DND-41 (cell line): ENCODE measurements around the gene NIPAL3.
"Not testable (repeated sequence)": the region's sequence is repeated elsewhere in the genome, so short reads cannot be mapped to it uniquely, and the experiment has no call there.

ENCODE experiments used
- ATAC-seq: fragments of 200-7000 bp; cut with Tn5 transposase; 3 replicates; pipeline ENCODE4 v1.9.1; 2021; ENCODE audit warnings: low read depth; ENCODE audit not compliant: insufficient read depth
- DNase-seq: peaks from one replicate; pipeline ENCODE4 v3.0.0-alpha.2; 2020
- H2AFZ ChIP-seq: 2 replicates; pipeline ENCODE4 v1.6.0; 2012; ENCODE audit warnings: low read depth, low read length
- H3K27ac ChIP-seq: 2 replicates; pipeline ENCODE4 v1.5.1; 2012; ENCODE audit warnings: low read length, inconsistent platforms
- H3K27me3 ChIP-seq: fragments of 200-600 bp; sonication (generic); 2 replicates; pipeline ENCODE4 v1.6.0; 2012; ENCODE audit warnings: low read length, mild to moderate bottlenecking, inconsistent platforms; ENCODE audit not compliant: insufficient read depth, poor library complexity
- H3K36me3 ChIP-seq: 2 replicates; pipeline ENCODE4 v1.5.1; 2012; ENCODE audit warnings: low read length, inconsistent platforms; ENCODE audit not compliant: insufficient read depth
- H3K4me1 ChIP-seq: 2 replicates; pipeline ENCODE4 v1.5.1; 2012; ENCODE audit warnings: mild to moderate bottlenecking, low read length; ENCODE audit not compliant: insufficient read depth
- H3K4me2 ChIP-seq: 2 replicates; pipeline ENCODE4 v1.6.0; 2012; ENCODE audit warnings: mild to moderate bottlenecking, moderate library complexity, low read length, inconsistent platforms; ENCODE audit not compliant: insufficient read depth
- H3K4me3 ChIP-seq, 2 experiments: fragments of 200-600 bp in 1 of 2; shearing (Covaris generic) in 1 of 2; 2 replicates each; pipeline ENCODE4 v1.5.1; 2012 to 2016; ENCODE audit warnings: inconsistent platforms in 2 of 2, low read length in 2 of 2, mild to moderate bottlenecking in 2 of 2, low read depth in 1 of 2, moderate library complexity in 1 of 2
- H3K79me2 ChIP-seq: 2 replicates; pipeline ENCODE4 v1.6.0; 2012; ENCODE audit warnings: low read length, inconsistent platforms; ENCODE audit not compliant: insufficient read depth
- H3K9ac ChIP-seq: 2 replicates; pipeline ENCODE4 v1.6.0; 2012; ENCODE audit warnings: low read depth, mild to moderate bottlenecking, inconsistent platforms, low read length, moderate library complexity
- H3K9me3 ChIP-seq: 2 replicates; pipeline ENCODE4 v1.5.1; 2012; ENCODE audit warnings: low read length, moderate library complexity, mild to moderate bottlenecking, inconsistent platforms; ENCODE audit not compliant: insufficient read depth, severe bottlenecking
- H4K20me1 ChIP-seq: 2 replicates; pipeline ENCODE4 v1.6.0; 2012; ENCODE audit warnings: low read length; ENCODE audit not compliant: insufficient read depth
- EZH2 ChIP-seq: IDR thresholded peaks from 3 replicates; pipeline ENCODE4 v1.6.1; 2012; ENCODE audit warnings: borderline replicate concordance, low read depth, mild to moderate bottlenecking, moderate library complexity, low read length, inconsistent platforms; ENCODE audit not compliant: severe bottlenecking
- TF ChIP-seq, protein P1 (sequence below): IDR thresholded peaks from 2 replicates; pipeline ENCODE4 v1.5.1; 2012; ENCODE audit warnings: borderline replicate concordance, low read length, moderate library complexity, mild to moderate bottlenecking; ENCODE audit not compliant: poor library complexity, severe bottlenecking; ENCODE audit errors: extremely low read depth

Gene NIPAL3

GRCh38 chr1:24459551-24460266, 44.1 kb downstream of the NIPAL3 start:
- Histone ChIP-seq H3K9me3 (no peaks in the 10 kb centered on the region), H3K4me3 (no peak overlapping the region), H3K27me3 (no peaks in the 10 kb centered on the region), H4K20me1 (no peaks in the 10 kb centered on the region), H3K4me2 (no peak overlapping the region), H3K79me2 (no peaks in the 10 kb centered on the region), H3K36me3 (peaks cover 27% of the 10 kb centered on the region), H3K9ac (no peak overlapping the region), H2AFZ (no peak overlapping the region), H3K4me1 (no peaks in the 10 kb centered on the region), H3K27ac (no peak overlapping the region)
- ATAC-seq (no peak), DNase-seq (no peak)
- TF ChIP-seq, protein P1, sequence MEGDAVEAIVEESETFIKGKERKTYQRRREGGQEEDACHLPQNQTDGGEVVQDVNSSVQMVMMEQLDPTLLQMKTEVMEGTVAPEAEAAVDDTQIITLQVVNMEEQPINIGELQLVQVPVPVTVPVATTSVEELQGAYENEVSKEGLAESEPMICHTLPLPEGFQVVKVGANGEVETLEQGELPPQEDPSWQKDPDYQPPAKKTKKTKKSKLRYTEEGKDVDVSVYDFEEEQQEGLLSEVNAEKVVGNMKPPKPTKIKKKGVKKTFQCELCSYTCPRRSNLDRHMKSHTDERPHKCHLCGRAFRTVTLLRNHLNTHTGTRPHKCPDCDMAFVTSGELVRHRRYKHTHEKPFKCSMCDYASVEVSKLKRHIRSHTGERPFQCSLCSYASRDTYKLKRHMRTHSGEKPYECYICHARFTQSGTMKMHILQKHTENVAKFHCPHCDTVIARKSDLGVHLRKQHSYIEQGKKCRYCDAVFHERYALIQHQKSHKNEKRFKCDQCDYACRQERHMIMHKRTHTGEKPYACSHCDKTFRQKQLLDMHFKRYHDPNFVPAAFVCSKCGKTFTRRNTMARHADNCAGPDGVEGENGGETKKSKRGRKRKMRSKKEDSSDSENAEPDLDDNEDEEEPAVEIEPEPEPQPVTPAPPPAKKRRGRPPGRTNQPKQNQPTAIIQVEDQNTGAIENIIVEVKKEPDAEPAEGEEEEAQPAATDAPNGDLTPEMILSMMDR = no peak
- TF ChIP-seq EZH2 = no peak

DNA sequence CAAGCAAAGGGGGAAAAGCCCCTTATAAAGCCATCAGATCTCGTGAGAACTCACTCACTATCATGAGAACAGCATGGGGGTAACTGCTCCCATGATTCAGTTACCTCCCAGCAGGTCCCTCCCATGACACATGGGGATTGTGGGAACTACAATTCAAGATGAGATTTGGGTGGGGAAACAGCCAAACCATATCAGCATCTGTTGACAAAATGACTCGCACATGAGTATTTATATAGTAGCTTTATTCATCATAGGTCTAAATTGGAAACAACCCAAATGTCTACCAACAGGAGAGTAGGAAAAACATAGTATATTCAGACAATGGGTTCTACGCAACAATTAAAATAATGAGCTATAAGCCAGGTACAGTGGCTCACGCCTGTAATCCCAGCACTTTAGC, 46.5 kb downstream of the NIPAL3 start:
- H3K4me1 ChIP-seq, DNase-seq, H4K20me1 ChIP-seq, H3K27ac ChIP-seq, H3K9ac ChIP-seq, H3K4me2 ChIP-seq, H3K4me3 ChIP-seq, H2AFZ ChIP-seq, H3K27me3 ChIP-seq, H3K9me3 ChIP-seq, H3K79me2 ChIP-seq, ATAC-seq: not testable (repeated sequence)
- H3K36me3 ChIP-seq = peaks cover 30% of the 10 kb centered on the region

DNA sequence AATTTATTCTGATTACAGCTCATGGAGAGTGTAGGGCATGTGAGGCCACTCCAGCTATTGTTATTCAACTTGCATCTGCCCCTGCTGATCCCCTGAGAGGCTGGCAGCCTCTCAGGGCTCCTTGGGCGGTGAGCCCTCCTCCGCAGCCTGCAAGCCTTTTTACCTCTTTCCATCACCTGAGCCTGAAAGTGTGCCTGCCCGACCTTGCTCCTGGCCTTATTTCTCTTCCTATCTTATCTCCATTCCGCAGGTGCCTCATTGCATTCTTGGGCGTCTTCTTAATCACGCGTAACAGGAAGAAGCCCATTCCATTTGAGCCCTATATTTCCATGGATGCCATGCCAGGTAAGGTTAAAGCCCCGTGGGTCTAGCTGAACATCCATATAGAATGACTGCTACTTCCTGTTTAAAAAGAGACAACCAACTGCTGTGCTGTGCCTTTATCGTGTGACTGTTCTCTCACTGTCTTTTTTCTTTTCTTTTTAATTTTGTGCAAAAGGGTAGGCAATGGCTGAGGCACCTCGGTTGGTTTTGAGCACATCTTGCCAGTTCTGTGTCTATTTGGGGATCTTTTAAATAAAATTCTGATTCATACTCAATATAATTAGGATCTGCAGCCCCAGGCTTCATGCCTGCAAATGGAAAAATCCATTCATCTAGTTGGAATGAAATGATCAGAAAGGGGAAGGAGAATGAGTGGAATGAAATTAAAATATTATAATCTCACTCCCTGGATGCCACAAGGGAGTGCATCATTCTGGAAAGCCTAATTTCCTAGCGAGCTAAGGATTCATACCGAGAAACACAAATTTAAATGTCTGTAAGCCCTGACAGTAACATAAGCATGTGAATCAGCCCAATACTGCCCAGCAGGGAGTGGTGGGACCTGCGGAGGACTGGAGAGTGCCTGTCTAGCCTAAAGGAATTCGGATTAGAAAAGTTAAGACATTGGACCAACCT, 48.5 kb downstream of the NIPAL3 start:
- H2AFZ ChIP-seq = no peak overlapping the region
- no peaks in the 10 kb centered on the region for H3K79me2 ChIP-seq
- H3K27me3 ChIP-seq = no peaks in the 10 kb centered on the region
- H3K27ac ChIP-seq = no peak overlapping the region
- no peak for ATAC-seq
- H3K4me1 ChIP-seq = no peaks in the 10 kb centered on the region
- H3K4me3 ChIP-seq = no peak overlapping the region
- TF ChIP-seq, protein P1 = no peak
- no peak for TF ChIP-seq EZH2
- H4K20me1 ChIP-seq = no peaks in the 10 kb centered on the region
- H3K36me3 ChIP-seq = peaks cover 23% of the 10 kb centered on the region
- no peak overlapping the region for H3K4me2 ChIP-seq
- DNase-seq = no peak
- no peak overlapping the region for H3K9ac ChIP-seq
- no peaks in the 10 kb centered on the region for H3K9me3 ChIP-seq

GRCh38 chr1:24465099-24465498, 49.5 kb downstream of the NIPAL3 start:
- TF ChIP-seq EZH2 = no peak
- TF ChIP-seq, protein P1 = no peak
- Histone ChIP-seq H3K9me3 (no peaks in the 10 kb centered on the region), H3K79me2 (no peaks in the 10 kb centered on the region), H3K27me3 (no peaks in the 10 kb centered on the region), H3K36me3 (peaks cover 20% of the 10 kb centered on the region), H3K4me1 (no peaks in the 10 kb centered on the region), H3K27ac (no peak overlapping the region), H3K4me3 (no peak overlapping the region), H4K20me1 (no peaks in the 10 kb centered on the region), H2AFZ (no peak overlapping the region), H3K9ac (no peak overlapping the region), H3K4me2 (no peak overlapping the region)
- ATAC-seq (no peak), DNase-seq (no peak)
